HG02588 (cell line): Measurements from ENCODE around the gene DZANK1.
"Not testable (repeated sequence)": the region's sequence is repeated elsewhere in the genome, so short reads cannot be mapped to it uniquely, and the experiment has no call there.

Experiments used
- ATAC-seq: cut with Tn5 transposase; IDR thresholded peaks from one replicate; pipeline ENCODE4 v1.9.1; 2021; ENCODE audit warnings: mild to moderate bottlenecking, moderate library complexity; ENCODE audit not compliant: unreplicated experiment

Gene DZANK1

DNA sequence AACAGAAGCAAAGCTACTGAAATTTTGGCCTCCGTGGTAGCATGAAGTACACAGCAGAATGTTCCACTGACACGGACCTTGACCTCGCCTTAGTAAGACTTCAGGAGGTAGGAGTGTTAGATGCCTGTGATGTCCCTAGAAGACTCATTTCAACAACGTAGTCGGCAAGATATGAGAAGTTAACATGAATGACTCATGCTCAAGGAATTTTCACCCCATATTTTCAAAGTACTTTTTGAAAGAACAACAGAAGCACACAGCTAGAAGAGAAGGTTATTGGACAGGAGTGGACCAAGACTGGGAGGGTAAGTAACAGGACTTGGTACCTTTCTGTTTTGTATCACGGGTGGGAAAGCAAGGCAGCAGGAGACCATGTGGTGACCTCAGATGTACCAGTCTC, 78.0 kb downstream of the DZANK1 start:
- no peak for ATAC-seq

DNA sequence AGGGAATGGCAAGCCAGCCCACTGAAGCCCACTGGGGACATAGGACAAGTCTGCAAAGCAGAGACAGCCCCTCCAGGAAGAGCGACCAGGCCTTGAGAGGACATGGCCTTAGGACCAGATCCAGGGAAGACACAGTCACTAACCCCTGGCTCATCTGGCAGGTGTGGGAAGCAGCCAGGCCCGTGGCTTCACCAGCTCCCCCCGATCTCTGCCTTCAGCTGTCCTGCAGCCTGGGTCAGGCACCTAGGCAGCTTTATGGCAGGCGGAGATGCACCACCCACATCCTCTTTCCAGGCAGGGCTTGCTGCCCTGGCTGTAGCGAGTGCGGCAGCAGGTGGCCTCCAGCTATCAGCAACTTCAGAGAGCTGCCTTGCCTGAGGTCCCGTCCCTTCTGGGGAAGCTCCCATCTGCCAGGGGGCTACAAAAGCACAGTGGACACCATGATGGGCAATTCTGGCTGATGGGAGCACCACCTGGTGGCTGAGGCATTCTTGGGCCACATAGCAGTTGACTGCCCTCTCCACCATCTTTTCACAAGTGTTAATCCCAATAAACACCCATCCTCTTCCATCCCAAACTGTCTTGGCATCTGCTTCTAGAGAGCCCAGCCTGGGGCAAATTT, 85.8 kb downstream of the DZANK1 start:
- ATAC-seq: no peak

DNA sequence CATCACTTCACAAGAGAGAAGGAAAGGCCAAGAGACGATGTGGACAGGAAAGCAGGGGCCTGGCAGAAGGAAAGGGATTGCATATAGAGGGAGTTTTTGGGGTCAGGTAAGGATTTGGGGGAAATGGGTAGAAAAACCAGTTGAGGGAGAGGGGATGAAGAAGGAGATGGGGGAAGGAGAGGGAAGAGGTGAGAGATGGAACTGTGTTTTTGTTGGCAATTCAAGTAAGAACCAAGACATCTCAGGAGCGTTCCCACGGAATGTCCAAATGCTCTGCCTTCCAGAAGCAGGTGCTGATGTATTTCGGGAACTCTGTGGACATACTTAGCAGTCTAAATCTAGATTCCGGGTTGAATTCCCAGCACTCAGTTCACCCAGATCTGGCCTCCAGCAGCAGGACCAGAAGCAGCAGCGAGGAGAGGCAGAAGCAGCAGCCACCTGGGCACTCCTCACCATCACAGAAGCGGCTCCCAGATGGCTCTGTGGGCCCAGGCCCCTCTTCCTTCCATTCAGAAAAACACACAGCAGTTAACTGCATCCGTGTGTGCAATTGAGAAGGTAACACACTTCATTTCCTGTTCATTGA, 88.8 kb downstream of the DZANK1 start:
- ATAC-seq: no peak

DNA sequence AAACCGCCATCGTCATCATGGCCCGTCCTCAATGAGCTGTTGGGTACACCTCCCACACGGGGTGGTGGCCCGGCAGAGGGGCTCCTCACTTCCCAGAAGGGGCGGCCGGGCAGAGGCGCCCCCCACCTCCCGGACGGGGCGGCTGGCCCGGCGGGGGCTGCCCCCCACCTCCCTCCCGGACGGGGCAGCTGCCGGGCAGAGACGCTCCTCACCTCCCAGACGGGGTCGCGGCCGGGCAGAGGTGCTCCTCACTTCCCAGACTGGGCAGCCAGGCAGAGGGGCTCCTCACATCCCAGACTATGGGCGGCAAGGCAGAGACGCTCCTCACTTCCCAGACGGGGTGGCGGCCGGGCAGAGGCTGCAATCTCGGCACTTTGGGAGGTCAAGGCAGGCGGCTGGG, 91.3 kb downstream of the DZANK1 start:
- ATAC-seq: not testable (repeated sequence)

DNA sequence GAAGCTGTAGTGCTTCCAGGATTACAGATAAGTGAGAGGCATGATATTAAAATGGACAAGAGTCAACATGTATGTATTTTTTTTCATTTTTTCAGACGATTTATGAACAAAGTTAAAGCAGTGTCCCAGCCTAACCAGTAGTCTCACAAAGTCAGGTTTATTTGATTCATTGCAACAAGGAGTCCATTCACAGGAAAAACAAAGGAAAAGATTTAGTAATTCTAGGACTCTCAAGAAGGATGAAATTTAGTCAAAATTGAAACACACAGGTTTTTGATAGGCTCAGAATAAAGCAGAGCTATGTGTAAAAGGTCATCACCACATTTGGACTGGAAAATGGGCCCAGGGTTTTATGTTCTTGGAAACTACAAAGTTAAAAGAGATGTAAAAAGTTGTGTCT, 94.5 kb downstream of the DZANK1 start:
- no peak for ATAC-seq

DNA sequence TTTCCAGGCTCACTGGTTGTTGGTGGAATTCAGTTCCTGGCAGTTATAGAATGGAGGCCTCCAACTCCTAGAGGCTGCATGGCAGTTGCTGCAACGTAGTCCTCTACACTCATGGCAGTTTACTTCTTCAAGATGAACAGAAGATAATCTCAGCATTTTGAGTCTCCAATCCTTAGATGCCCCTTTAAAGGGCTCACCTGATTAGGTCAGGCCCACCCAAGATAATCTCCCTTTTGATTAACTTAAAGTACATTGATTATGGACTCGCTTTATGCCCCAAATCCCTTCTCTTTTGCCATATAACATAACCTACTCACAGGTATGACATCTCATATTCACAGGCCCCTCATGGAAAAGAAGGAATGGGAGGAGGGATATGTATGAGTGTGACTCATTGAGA, 102.1 kb downstream of the DZANK1 start:
- no peak for ATAC-seq

DNA sequence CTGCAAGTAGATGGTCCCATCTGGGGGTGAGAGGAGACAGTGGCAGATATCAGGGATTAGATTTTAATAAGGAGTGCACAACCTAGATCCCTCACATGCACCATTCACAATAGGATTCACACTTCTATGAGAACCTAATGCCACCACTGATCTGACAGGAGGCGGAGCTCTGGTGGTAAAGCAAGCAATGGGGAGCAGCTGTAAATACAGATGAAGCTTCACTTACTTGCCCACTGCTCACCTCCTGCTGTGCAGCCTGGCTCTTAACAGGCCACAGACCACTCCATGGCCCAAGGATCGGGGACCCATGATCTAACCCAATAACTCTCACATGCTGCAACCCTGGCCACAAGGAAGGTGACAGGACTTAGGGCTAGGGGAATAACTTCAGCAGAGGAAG, 103.1 kb downstream of the DZANK1 start:
- ATAC-seq: no peak

DNA sequence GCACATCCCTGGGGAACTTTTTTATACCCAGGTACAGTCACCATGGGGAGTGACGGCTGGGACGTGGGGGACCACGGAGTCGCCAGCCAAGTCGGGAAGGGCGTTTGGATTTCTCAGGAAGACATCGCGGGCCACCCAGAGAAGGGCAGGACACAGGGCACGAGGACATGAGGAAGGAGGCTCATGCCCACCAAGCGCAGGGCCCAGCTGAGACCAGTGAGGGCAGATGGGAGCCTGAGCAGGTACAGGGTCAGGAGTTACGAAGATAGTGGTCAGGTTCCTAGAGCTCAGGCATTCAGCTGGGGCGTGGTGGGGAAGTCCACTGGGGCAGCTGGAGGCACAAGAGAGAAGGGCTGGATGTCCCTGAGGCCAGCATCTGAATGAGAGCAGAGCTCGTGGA, 103.9 kb downstream of the DZANK1 start:
- no peak for ATAC-seq

DNA sequence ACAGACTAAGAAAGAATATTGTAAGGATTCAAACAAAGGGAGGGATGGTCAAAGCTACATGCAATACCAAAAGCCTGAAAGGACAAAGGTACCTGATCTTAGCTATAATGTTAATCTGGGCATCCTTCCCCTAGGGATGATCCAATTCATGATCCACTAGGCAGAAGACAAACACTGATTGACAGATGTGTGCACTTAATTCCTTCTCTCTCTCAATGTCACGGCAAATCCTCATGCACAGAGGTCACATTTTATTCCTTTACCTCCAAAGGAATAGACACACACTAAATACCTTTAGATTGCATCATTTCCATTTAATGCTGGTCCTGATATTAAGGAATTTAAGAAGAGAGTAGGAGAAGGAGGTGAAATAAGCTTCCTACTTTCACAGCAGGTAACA, 105.2 kb downstream of the DZANK1 start:
- no peak for ATAC-seq

DNA sequence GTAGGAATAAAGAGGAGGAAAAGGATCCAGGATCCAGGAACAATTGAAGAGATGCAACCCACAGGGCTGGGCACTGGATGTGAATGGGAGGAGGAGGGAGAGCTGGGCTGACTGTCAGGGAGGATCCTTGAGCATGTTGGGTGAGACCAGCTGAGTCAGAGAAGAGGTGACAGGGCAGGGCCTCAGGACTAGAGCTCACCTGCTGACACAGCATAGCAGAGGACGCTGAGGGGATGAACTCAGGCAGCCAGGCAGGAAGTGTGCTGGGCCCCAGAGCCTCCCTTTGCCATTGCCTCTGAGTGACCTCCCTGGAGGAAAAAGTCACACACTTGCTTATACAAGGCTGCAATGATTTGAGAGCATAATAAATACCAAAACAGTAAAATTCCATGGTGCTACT, 106.2 kb downstream of the DZANK1 start:
- ATAC-seq: no peak

DNA sequence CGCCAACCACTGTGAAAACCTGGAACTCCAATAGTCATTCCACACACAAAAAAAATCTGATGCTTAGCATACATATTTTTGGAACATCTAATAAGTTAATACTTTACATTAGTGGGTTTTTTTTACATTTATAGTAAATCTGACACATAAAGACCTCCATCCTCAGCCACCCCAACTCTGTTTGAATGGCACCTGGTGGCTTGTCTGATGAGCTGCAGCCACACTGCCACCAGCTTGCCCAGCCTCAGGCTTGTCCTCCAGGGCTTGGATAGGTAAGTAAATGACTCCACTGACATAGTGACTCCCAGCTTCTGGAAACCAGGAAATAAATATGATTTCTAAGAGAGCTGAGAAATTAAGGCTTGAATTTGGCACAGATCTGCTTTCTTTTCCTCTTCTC, 107.0 kb downstream of the DZANK1 start:
- ATAC-seq: no peak

DNA sequence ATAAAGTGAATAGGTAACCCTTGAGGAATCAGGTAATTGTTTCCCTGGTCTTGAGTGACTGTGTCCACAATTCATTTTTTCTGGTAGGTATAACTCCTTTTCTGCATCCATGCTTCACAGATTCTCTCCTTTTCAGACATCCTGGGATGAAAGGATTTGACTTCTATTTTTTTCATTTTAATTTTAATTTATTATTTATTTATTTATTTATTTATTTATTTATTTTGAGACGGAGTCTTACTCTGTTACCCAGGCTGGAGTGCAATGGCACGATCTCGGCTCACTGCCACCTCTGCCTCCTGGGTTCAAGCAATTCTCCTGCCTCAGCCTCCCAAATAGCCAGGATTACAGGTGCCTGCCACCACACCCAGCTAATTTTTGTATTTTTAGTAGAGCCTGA, 117.1 kb downstream of the DZANK1 start:
- not testable (repeated sequence) for ATAC-seq
